ENCODE data around the gene BRIP1.

The BRIP1 gene

GRCh38 chr17:61663310-61663709, 200.0 kb downstream of the BRIP1 start:
- no peaks in the 10 kb centered on the region for H3K27me3 ChIP-seq (ENCODE audit: insufficient read depth, low read length)
- H4K91ac ChIP-seq (ENCODE audit: low read depth, low read length) = no peak overlapping the region
- H3K4me3 ChIP-seq (ENCODE audit: low read depth, low read length) = no peak overlapping the region
- H2AFZ ChIP-seq (ENCODE audit: insufficient read depth, low read length, poor library complexity) = no peak overlapping the region
- no peak overlapping the region for H4K12ac ChIP-seq (ENCODE audit: low read depth, low read length)
- no peak overlapping the region for H2BK12ac ChIP-seq (ENCODE audit: low read length)
- H3K18ac ChIP-seq (ENCODE audit: low read length) = no peak overlapping the region
- no peak overlapping the region for H3K4me2 ChIP-seq (ENCODE audit: low read length)
- no peak overlapping the region for H2BK5ac ChIP-seq (ENCODE audit: low read depth, low read length, poor library complexity)
- H2AK5ac ChIP-seq (ENCODE audit: low read length) = no peak overlapping the region
- no peak overlapping the region for H3K27ac ChIP-seq (ENCODE audit: low read depth, low read length)
- DNase-seq = no peak
- no CpG with 5 or more reads among the region's 4 CpGs for WGBS (ENCODE audit: extremely low coverage, insufficient coverage, insufficient read length)
- no peak overlapping the region for H3K14ac ChIP-seq (ENCODE audit: low read length)
- H3K9ac ChIP-seq (ENCODE audit: low read length) = no peak overlapping the region
- H2BK120ac ChIP-seq (ENCODE audit: insufficient read depth, low read length, poor library complexity) = no peak overlapping the region
- no peak overlapping the region for H4K8ac ChIP-seq (ENCODE audit: low read depth, low read length)
- H3K36me3 ChIP-seq (ENCODE audit: control insufficient read depth in 1 of 2, insufficient read depth in 2 of 2, low read length in 2 of 2) = no peaks in the 10 kb centered on the region
- no peaks in the 10 kb centered on the region for H3K79me1 ChIP-seq (ENCODE audit: low read length)
- no peaks in the 10 kb centered on the region for H3K9me3 ChIP-seq (ENCODE audit: insufficient read depth, low read depth, low read length)
- no peaks in the 10 kb centered on the region for H3K4me1 ChIP-seq (ENCODE audit: control insufficient read depth in 1 of 2, insufficient read depth in 2 of 2, low read length in 2 of 2)
- H3K4ac ChIP-seq (ENCODE audit: low read depth, low read length) = no peak overlapping the region
- H3K23ac ChIP-seq (ENCODE audit: low read length) = no peak overlapping the region
- H3K79me2 ChIP-seq (ENCODE audit: control insufficient read depth, insufficient read depth, low read length, poor library complexity) = no peaks in the 10 kb centered on the region

DNA sequence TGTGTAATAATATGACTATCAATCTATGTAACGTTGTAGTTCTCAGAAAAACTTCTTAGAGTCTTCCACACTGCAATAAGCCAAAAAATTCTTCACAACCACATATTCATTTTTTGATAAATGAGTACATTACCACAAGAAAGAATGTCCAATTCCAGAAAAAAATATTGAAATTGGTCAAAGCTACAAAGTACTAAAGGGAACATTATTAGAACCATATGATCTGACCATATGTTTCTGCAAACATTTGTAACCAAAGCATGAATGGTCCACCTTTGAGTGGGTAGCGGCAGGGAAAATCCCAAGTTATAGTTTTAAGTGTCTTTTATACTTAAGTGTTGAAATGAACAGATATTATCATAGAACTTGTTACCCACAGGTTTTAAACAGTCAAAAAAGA, 200.6 kb downstream of the BRIP1 start:
- Histone ChIP-seq H3K4me3 (ENCODE audit: low read depth, low read length) (no peak overlapping the region), H3K27ac (ENCODE audit: low read depth, low read length) (no peak overlapping the region), H3K14ac (ENCODE audit: low read length) (no peak overlapping the region), H3K4me2 (ENCODE audit: low read length) (no peak overlapping the region), H3K79me1 (ENCODE audit: low read length) (no peaks in the 10 kb centered on the region), H3K79me2 (ENCODE audit: control insufficient read depth, insufficient read depth, low read length, poor library complexity) (no peaks in the 10 kb centered on the region), H4K8ac (ENCODE audit: low read depth, low read length) (no peak overlapping the region), H3K36me3 (ENCODE audit: control insufficient read depth in 1 of 2, insufficient read depth in 2 of 2, low read length in 2 of 2) (no peaks in the 10 kb centered on the region), H3K9ac (ENCODE audit: low read length) (no peak overlapping the region), H2BK5ac (ENCODE audit: low read depth, low read length, poor library complexity) (no peak overlapping the region), H4K91ac (ENCODE audit: low read depth, low read length) (no peak overlapping the region), H3K4me1 (ENCODE audit: control insufficient read depth in 1 of 2, insufficient read depth in 2 of 2, low read length in 2 of 2) (no peaks in the 10 kb centered on the region), H2BK12ac (ENCODE audit: low read length) (no peak overlapping the region), H2AK5ac (ENCODE audit: low read length) (no peak overlapping the region), H3K27me3 (ENCODE audit: insufficient read depth, low read length) (no peaks in the 10 kb centered on the region), H2BK120ac (ENCODE audit: insufficient read depth, low read length, poor library complexity) (no peak overlapping the region), H4K12ac (ENCODE audit: low read depth, low read length) (no peak overlapping the region), H3K23ac (ENCODE audit: low read length) (no peak overlapping the region), H2AFZ (ENCODE audit: insufficient read depth, low read length, poor library complexity) (no peak overlapping the region), H3K4ac (ENCODE audit: low read depth, low read length) (no peak overlapping the region), H3K18ac (ENCODE audit: low read length) (no peak overlapping the region), H3K9me3 (ENCODE audit: insufficient read depth, low read depth, low read length) (no peaks in the 10 kb centered on the region)
- no CpG with 5 or more reads among the region's 2 CpGs for WGBS (ENCODE audit: extremely low coverage, insufficient coverage, insufficient read length)
- DNase-seq = no peak

GRCh38 chr17:61662186-61662585, 201.1 kb downstream of the BRIP1 start:
- H3K4me2 ChIP-seq (ENCODE audit: low read length) = no peak overlapping the region
- H2AK5ac ChIP-seq (ENCODE audit: low read length) = no peak overlapping the region
- H3K23ac ChIP-seq (ENCODE audit: low read length) = no peak overlapping the region
- H2BK120ac ChIP-seq (ENCODE audit: insufficient read depth, low read length, poor library complexity) = no peak overlapping the region
- no peak overlapping the region for H4K8ac ChIP-seq (ENCODE audit: low read depth, low read length)
- H3K4ac ChIP-seq (ENCODE audit: low read depth, low read length) = no peak overlapping the region
- no peaks in the 10 kb centered on the region for H3K79me1 ChIP-seq (ENCODE audit: low read length)
- H3K18ac ChIP-seq (ENCODE audit: low read length) = no peak overlapping the region
- H4K91ac ChIP-seq (ENCODE audit: low read depth, low read length) = no peak overlapping the region
- H3K4me1 ChIP-seq (ENCODE audit: control insufficient read depth in 1 of 2, insufficient read depth in 2 of 2, low read length in 2 of 2) = no peaks in the 10 kb centered on the region
- no peak overlapping the region for H3K4me3 ChIP-seq (ENCODE audit: low read depth, low read length)
- no peak overlapping the region for H3K27ac ChIP-seq (ENCODE audit: low read depth, low read length)
- H3K14ac ChIP-seq (ENCODE audit: low read length) = no peak overlapping the region
- H3K79me2 ChIP-seq (ENCODE audit: control insufficient read depth, insufficient read depth, low read length, poor library complexity) = no peaks in the 10 kb centered on the region
- H2BK5ac ChIP-seq (ENCODE audit: low read depth, low read length, poor library complexity) = no peak overlapping the region
- WGBS (ENCODE audit: extremely low coverage, insufficient coverage, insufficient read length) = no CpG with 5 or more reads among the region's 5 CpGs
- no peak overlapping the region for H2BK12ac ChIP-seq (ENCODE audit: low read length)
- H3K9ac ChIP-seq (ENCODE audit: low read length) = no peak overlapping the region
- no peaks in the 10 kb centered on the region for H3K36me3 ChIP-seq (ENCODE audit: control insufficient read depth in 1 of 2, insufficient read depth in 2 of 2, low read length in 2 of 2)
- H3K27me3 ChIP-seq (ENCODE audit: insufficient read depth, low read length) = no peaks in the 10 kb centered on the region
- H2AFZ ChIP-seq (ENCODE audit: insufficient read depth, low read length, poor library complexity) = no peak overlapping the region
- no peak overlapping the region for H4K12ac ChIP-seq (ENCODE audit: low read depth, low read length)
- no peak for DNase-seq
- H3K9me3 ChIP-seq (ENCODE audit: insufficient read depth, low read depth, low read length) = no peaks in the 10 kb centered on the region

DNA sequence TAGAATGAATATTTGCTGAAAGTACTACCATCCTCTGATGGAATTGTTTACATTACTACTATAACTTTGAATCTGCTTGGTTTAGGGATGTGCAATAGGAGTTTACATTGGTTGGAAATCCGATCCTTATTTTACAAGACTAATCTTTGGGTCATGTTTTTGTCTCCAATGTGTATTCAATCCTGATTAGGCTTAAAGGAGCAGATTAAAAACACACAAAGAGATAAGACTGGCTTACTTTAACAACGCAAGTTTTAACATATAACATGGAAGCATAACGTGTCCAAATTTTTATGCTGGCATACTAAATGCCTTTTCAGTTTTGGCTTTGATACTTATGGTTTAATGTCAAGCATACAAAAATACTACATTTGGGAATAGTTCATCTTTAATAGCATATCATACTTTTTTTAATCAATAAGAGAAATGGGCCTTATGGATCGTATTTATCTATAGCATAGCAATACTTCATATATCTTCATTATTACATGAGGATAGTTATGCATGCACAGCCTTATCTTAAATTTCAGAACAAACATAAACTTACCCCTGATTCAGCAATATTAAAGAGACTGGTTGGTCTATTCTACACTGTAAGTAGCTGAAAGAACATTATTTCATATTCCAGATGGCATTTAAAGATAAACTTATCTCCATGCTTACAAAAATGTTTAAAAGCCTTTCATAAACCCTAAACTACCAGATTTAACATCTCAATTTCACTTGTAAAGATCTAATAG, 202.4 kb downstream of the BRIP1 start:
- H2AFZ ChIP-seq (ENCODE audit: insufficient read depth, low read length, poor library complexity) = no peak overlapping the region
- no peak overlapping the region for H3K27ac ChIP-seq (ENCODE audit: low read depth, low read length)
- H4K8ac ChIP-seq (ENCODE audit: low read depth, low read length) = no peak overlapping the region
- H3K4me3 ChIP-seq (ENCODE audit: low read depth, low read length) = no peak overlapping the region
- H3K27me3 ChIP-seq (ENCODE audit: insufficient read depth, low read length) = no peaks in the 10 kb centered on the region
- H2BK5ac ChIP-seq (ENCODE audit: low read depth, low read length, poor library complexity) = no peak overlapping the region
- no peaks in the 10 kb centered on the region for H3K79me2 ChIP-seq (ENCODE audit: control insufficient read depth, insufficient read depth, low read length, poor library complexity)
- H3K79me1 ChIP-seq (ENCODE audit: low read length) = no peaks in the 10 kb centered on the region
- H2AK5ac ChIP-seq (ENCODE audit: low read length) = no peak overlapping the region
- H3K18ac ChIP-seq (ENCODE audit: low read length) = no peak overlapping the region
- no peak overlapping the region for H3K23ac ChIP-seq (ENCODE audit: low read length)
- H4K12ac ChIP-seq (ENCODE audit: low read depth, low read length) = no peak overlapping the region
- H2BK12ac ChIP-seq (ENCODE audit: low read length) = no peak overlapping the region
- H3K9ac ChIP-seq (ENCODE audit: low read length) = no peak overlapping the region
- no peaks in the 10 kb centered on the region for H3K9me3 ChIP-seq (ENCODE audit: insufficient read depth, low read depth, low read length)
- no peak overlapping the region for H3K4ac ChIP-seq (ENCODE audit: low read depth, low read length)
- WGBS (ENCODE audit: extremely low coverage, insufficient coverage, insufficient read length) = no CpG with 5 or more reads among the region's 4 CpGs
- no peak overlapping the region for H3K4me2 ChIP-seq (ENCODE audit: low read length)
- no peak for DNase-seq
- no peak overlapping the region for H4K91ac ChIP-seq (ENCODE audit: low read depth, low read length)
- no peak overlapping the region for H2BK120ac ChIP-seq (ENCODE audit: insufficient read depth, low read length, poor library complexity)
- no peaks in the 10 kb centered on the region for H3K36me3 ChIP-seq (ENCODE audit: control insufficient read depth in 1 of 2, insufficient read depth in 2 of 2, low read length in 2 of 2)
- no peak overlapping the region for H3K14ac ChIP-seq (ENCODE audit: low read length)
- H3K4me1 ChIP-seq (ENCODE audit: control insufficient read depth in 1 of 2, insufficient read depth in 2 of 2, low read length in 2 of 2) = no peaks in the 10 kb centered on the region
